Activated CD8-positive, alpha-beta memory T cell treated with anti-CD3 and anti-CD28 coated beads for 1 hour (primary cell): Measurements from ENCODE around the gene SNAI3.

Source experiments
- DNase-seq, 2 donors: peaks; one replicate each; pipeline ENCODE4 v3.0.0-alpha.2; 2020; ENCODE audit warnings: low read depth in 1 of 2; ENCODE audit errors: extremely low read depth in 1 of 2

SNAI3 gene

GRCh38 chr16:88638323-88639230 is 47.7 kb downstream of the SNAI3 start, which contains the start of gene IL17C:
Gene IL17C, plus strand, starts transcription at chr16:88638572. Its CDS starts 70 bp downstream, at chr16:88638642.
- no peak for DNase-seq

DNA sequence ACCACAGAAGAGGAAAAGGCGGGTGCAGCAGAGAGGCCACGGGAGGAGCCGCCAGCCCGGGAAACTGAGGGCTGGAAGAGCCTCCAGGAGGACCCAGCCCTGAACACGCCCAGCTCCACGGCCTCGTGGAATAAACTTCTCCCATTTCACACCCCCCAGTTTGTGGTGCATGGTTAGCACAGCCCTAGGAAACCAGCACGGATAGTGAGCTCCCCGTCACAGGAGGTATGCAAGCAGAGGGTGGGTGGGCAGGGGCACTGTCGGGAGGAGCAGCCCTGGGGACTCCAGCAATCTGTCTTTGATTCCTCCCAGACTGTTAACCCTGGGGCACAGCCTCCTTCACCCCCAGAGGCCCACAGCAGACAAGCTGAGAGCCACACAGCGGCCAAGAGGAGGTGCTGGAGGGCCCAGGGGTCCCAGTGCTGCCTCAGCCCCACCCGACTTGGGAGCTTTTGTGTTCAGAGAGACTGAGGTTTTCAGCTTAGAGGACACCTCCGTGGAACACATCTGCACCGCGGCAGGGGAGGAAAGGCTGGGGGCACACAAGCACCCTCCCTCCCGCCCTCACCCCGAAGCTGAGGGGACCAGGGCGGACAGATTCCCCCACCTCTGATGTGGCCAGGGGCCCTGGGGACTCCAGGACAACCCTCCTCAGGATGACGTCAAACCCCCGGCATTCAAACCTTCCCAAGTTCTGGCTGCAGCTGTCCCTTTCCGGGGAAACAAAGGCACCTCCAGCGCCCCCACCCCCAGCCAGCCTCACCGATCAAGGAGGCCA is 49.6 kb downstream of the SNAI3 start:
- DNase-seq, result no peak

DNA sequence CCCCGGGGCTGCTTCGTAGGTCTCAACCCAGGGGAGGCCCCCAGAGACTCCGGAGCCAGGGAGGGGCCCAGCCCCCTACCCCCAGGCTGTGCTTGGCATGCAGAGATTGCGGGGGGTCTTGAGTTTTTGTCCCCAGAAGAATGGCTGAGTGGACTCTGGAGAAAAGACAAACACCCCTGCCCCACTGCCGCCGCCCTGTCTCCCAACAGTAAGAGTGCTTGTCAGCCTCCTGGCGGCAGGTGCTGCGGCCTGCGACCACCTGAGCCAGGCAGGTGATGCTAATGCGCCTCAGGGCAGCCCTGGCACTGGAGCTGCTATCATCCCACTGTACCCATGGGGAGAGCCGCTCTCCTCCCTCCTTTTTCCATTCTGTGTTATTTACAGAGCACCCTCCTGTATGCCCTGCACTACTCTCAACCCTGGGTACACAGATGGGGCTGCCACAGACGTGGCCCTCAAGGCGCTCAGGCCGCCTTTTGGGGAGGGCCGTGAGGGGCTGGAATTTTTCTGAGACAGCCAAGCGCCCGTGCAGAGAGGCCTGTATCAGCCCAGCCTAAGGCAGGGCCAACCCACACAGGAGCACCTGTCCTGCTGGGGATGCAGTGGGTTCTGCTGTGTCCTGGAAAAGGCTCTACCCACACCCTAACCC is 50.5 kb downstream of the SNAI3 start:
- no peak for DNase-seq

DNA sequence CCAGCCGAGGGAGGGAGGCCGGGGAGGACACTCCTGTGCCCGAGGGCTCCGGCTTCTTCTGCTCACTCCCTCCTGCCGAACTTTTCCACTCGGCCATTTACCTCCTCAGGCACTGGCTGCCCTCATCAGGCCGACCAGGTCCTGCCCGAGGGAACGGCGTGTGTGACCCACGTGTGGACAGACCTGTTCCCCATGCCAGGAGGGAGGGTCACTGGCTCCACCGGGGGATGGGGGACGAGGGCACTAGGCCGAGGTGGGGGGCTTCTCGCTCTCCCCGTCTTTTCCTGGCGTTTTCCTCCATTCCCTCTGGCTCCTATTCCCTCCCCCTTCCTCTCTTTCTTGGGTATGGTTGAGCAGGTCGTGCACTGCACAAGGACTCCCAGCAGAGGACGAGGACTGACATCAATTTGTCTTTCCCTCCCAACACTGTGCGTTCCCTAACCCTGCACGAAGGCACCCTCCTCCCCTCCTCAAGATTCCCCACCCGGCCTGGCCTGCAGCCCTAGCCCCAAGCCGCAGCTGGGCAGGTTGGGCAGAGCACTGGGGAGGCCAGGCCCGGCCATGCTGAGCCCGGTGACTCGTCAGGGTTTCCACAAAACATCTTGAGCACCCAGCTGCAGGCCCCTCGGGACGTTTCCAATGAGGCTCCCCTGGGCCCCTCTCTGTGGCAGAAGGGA is 51.2 kb downstream of the SNAI3 start:
- no peak for DNase-seq

GRCh38 chr16:88634141-88634993 is 51.9 kb downstream of the SNAI3 start:
- peak; percentile 13 to 53 for DNase-seq

- DNase-seq, result peak; percentile 25 to 35
Measured at GRCh38 chr16:88633684-88634140, 52.6 kb downstream of the SNAI3 start.

DNA sequence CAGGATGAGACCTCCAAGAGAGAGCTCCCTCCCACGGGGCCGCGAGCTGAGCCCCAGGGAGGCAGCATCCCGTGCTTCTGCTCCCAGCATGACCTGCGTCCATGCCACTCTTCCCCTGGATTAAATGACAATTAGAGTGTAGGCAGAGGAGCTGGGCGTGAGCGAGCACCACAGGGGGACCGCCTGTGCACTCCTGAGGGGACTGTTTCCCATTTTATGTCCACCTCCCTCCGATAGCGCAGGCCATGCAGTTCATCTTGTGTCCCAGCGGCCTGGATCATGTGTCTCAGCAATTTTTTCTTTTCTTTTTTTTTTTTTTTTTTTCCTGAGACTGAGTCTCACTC is 53.7 kb downstream of the SNAI3 start:
- no peak for DNase-seq

DNA sequence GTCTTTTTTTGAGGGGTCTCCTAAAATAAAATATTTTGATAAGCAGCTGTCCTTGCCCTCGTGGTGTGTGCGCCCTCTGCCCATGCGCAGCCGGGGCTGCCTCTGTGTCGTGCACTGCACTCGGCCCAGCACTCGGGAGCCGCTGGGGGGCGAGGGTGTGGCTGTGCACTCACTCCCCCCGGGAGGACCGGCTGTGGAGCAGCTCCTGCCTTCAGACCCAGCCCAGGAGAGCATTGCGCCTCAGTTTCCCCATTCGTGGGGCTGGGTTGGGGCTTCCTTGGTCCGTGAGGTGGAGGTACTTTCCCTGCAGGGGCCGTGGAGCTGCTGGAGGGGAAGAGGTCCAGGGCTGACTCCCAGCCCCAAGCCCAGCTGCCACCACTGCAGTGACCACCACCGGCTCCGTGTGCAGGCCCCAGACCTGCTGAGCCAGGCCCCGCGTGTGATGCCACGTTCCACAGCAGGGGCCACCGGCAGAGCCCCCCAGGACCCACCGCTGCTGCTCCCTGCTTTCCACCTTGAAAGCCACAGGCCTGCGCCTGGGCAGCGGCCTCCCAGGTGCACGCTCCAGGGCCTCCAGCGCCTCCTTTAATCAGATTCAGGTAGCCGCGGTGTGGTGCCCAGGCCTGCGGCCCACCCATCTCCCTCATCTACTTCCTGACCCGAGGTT is 54.3 kb downstream of the SNAI3 start:
- no peak for DNase-seq

GRCh38 chr16:88631384-88631783 is 54.9 kb downstream of the SNAI3 start:
- no peak for DNase-seq

DNA sequence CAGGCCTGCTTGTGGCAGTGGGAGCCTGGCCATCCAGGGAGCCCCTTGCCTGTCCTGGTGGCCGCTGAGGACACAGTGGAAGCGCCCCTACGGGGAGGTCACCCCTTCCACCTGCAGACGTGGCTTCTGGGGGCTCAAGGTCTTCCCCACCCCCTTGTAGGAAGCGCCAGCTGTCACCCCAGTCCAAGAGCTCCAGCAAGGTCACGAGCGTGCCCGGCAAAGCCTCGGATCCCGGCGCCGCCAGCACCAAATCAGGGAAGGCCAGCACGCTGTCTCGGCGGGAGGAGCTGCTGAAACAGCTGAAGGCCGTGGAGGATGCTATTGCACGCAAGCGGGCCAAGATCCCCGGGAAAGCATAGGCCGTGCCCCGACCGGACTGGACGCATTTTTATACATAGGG is 55.4 kb downstream of the SNAI3 start:
- no peak for DNase-seq

- DNase-seq, result no peak
Measured at GRCh38 chr16:88630433-88630832, 55.9 kb downstream of the SNAI3 start.

GRCh38 chr16:88629835-88630234 is 56.5 kb downstream of the SNAI3 start:
- DNase-seq, result no peak

- no peak for DNase-seq
Measured at GRCh38 chr16:88628512-88628974, 57.8 kb downstream of the SNAI3 start.
